ENCODE measurements around the gene PIM3.

Gene PIM3

GRCh38 chr22:49956914-49957825, 3.4 kb upstream of the PIM3 start:
- DNase-seq: no peak

- DNase-seq: no peak
Observed at GRCh38 chr22:49957826-49958365, 2.7 kb upstream of the PIM3 start.

GRCh38 chr22:49958366-49958921, 2.1 kb upstream of the PIM3 start:
- no peak for DNase-seq

GRCh38 chr22:49958931-49959781, 1.4 kb upstream of the PIM3 start:
- no peak for DNase-seq

GRCh38 chr22:49959782-49960158, 802 bp upstream of the PIM3 start:
- peak in 1 of 2 donors; percentile 67 for DNase-seq

GRCh38 chr22:49961005-49961600, 531 bp downstream of the PIM3 start:
- peak in 1 of 2 donors; percentile 22 for DNase-seq

- DNase-seq: no peak
Observed at GRCh38 chr22:49961601-49962011, 1.0 kb downstream of the PIM3 start.

GRCh38 chr22:49962012-49962750, 1.6 kb downstream of the PIM3 start:
- DNase-seq: peak; percentile 39 to 72

- DNase-seq: no peak
Observed at GRCh38 chr22:49962751-49963646, 2.4 kb downstream of the PIM3 start.

- DNase-seq: no peak
Observed at GRCh38 chr22:49963647-49964026, 3.1 kb downstream of the PIM3 start.

- DNase-seq: no peak
Observed at GRCh38 chr22:49964136-49965090, 3.8 kb downstream of the PIM3 start.

GRCh38 chr22:49965091-49966040, 4.8 kb downstream of the PIM3 start:
- no peak for DNase-seq

- DNase-seq: no peak
Observed at GRCh38 chr22:49966041-49966773, 5.6 kb downstream of the PIM3 start.

- DNase-seq: peak in 1 of 2 donors; percentile 56
Observed at GRCh38 chr22:49966774-49967705, 6.5 kb downstream of the PIM3 start.

- peak; percentile 32 to 56 for DNase-seq
Observed at GRCh38 chr22:49967706-49968208, 7.2 kb downstream of the PIM3 start.

GRCh38 chr22:49968313-49968830, 7.8 kb downstream of the PIM3 start:
- no peak for DNase-seq
